Measurements from ENCODE around the gene BCAS3. TPM values are rescaled to one million over a fixed set of nuclear protein-coding genes. Genes with fewer than 3 reads are reported as not detected.

BCAS3 gene
- total RNA-seq, 1 experiment from 2014 or later = 14.4 TPM

GRCh38 chr17:60747069-60747808 is 69.6 kb downstream of the BCAS3 start:
- ChIA-PET POLR2A (ENCODE audit: low non-redundant PET) (no interaction called here), CTCF (no interaction called here)
- intact Hi-C loops (cut with micrococcal nuclease; ENCODE audit: unreplicated experiment) = no loop called here
- H3K4me1 ChIP-seq (ENCODE audit: insufficient read depth, low read length, poor library complexity, severe bottlenecking) = peaks cover 17% of the 10 kb centered on the region
- no TSS peak for BruUV-seq (replicated peaks)
- H3K27ac ChIP-seq (ENCODE audit: low read depth, low read length, poor library complexity, severe bottlenecking) = no peak overlapping the region
- DNase-seq (ENCODE audit: low spot score) = no peak
- H3K4me3 ChIP-seq (ENCODE audit: low read depth, low read length, poor library complexity, severe bottlenecking) = no peak overlapping the region
- no peaks in the 10 kb centered on the region for H3K9me3 ChIP-seq (ENCODE audit: low read depth, low read length, poor library complexity, severe bottlenecking)
- no peaks in the 10 kb centered on the region for H3K36me3 ChIP-seq (ENCODE audit: insufficient read depth, low read length, poor library complexity, severe bottlenecking)
- TF ChIP-seq, protein P1, sequence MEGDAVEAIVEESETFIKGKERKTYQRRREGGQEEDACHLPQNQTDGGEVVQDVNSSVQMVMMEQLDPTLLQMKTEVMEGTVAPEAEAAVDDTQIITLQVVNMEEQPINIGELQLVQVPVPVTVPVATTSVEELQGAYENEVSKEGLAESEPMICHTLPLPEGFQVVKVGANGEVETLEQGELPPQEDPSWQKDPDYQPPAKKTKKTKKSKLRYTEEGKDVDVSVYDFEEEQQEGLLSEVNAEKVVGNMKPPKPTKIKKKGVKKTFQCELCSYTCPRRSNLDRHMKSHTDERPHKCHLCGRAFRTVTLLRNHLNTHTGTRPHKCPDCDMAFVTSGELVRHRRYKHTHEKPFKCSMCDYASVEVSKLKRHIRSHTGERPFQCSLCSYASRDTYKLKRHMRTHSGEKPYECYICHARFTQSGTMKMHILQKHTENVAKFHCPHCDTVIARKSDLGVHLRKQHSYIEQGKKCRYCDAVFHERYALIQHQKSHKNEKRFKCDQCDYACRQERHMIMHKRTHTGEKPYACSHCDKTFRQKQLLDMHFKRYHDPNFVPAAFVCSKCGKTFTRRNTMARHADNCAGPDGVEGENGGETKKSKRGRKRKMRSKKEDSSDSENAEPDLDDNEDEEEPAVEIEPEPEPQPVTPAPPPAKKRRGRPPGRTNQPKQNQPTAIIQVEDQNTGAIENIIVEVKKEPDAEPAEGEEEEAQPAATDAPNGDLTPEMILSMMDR (conservative IDR thresholded peaks at IDR 0.05; ENCODE audit: low read depth, low read length) = no peak
- TF ChIP-seq EZH2 (IDR thresholded peaks at IDR 0.05; ENCODE audit: borderline replicate concordance, low read depth, low read length, poor library complexity, severe bottlenecking) = no peak
- H3K27me3 ChIP-seq (replicated peaks; ENCODE audit: insufficient read depth, low read depth, low read length, poor library complexity) = no peaks in the 10 kb centered on the region

DNA sequence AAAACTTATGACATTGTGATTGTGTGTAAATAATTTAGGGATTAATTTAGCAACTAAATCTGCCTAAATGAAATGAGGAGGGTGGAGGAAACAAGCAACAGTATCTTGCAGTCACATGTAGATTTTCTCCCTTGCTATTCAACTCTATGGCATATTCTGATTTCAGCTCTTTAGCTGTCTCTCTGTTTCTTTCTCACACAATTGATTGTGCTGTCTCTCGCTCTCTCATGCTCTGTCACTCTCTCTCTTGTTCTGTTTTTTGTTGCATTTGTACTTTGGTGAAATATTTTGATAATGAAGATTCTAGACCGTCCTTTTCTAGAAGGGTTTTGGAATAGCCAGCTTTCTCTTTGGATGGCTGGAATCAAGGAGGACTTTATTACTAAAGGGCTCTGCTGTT is 70.6 kb downstream of the BCAS3 start:
- ChIA-PET CTCF (no interaction called here), POLR2A (ENCODE audit: low non-redundant PET) (no interaction called here)
- peaks cover 17% of the 10 kb centered on the region for H3K4me1 ChIP-seq (ENCODE audit: insufficient read depth, low read length, poor library complexity, severe bottlenecking)
- no peak overlapping the region for H3K4me3 ChIP-seq (ENCODE audit: low read depth, low read length, poor library complexity, severe bottlenecking)
- BruUV-seq (replicated peaks) = no TSS peak
- no peaks in the 10 kb centered on the region for H3K27me3 ChIP-seq (replicated peaks; ENCODE audit: insufficient read depth, low read depth, low read length, poor library complexity)
- no peak for TF ChIP-seq EZH2 (IDR thresholded peaks at IDR 0.05; ENCODE audit: borderline replicate concordance, low read depth, low read length, poor library complexity, severe bottlenecking)
- TF ChIP-seq, protein P1 (conservative IDR thresholded peaks at IDR 0.05; ENCODE audit: low read depth, low read length) = no peak
- DNase-seq (ENCODE audit: low spot score) = no peak
- intact Hi-C loops (cut with micrococcal nuclease; ENCODE audit: unreplicated experiment) = no loop called here
- H3K27ac ChIP-seq (ENCODE audit: low read depth, low read length, poor library complexity, severe bottlenecking) = no peak overlapping the region
- no peaks in the 10 kb centered on the region for H3K36me3 ChIP-seq (ENCODE audit: insufficient read depth, low read length, poor library complexity, severe bottlenecking)
- H3K9me3 ChIP-seq (ENCODE audit: low read depth, low read length, poor library complexity, severe bottlenecking) = no peaks in the 10 kb centered on the region

- no TSS peak for BruUV-seq (replicated peaks)
- DNase-seq (ENCODE audit: low spot score) = no peak
- no peaks in the 10 kb centered on the region for H3K36me3 ChIP-seq (ENCODE audit: insufficient read depth, low read length, poor library complexity, severe bottlenecking)
- TF ChIP-seq EZH2 (IDR thresholded peaks at IDR 0.05; ENCODE audit: borderline replicate concordance, low read depth, low read length, poor library complexity, severe bottlenecking) = no peak
- TF ChIP-seq, protein P1 (conservative IDR thresholded peaks at IDR 0.05; ENCODE audit: low read depth, low read length) = no peak
- H3K4me3 ChIP-seq (ENCODE audit: low read depth, low read length, poor library complexity, severe bottlenecking) = no peak overlapping the region
- no peaks in the 10 kb centered on the region for H3K27me3 ChIP-seq (replicated peaks; ENCODE audit: insufficient read depth, low read depth, low read length, poor library complexity)
- POLR2A ChIA-PET (ENCODE audit: low non-redundant PET) = no interaction called here
- peaks cover 9% of the 10 kb centered on the region for H3K4me1 ChIP-seq (ENCODE audit: insufficient read depth, low read length, poor library complexity, severe bottlenecking)
- CTCF ChIA-PET = no interaction called here
- no peak overlapping the region for H3K27ac ChIP-seq (ENCODE audit: low read depth, low read length, poor library complexity, severe bottlenecking)
- intact Hi-C loops (cut with micrococcal nuclease; ENCODE audit: unreplicated experiment) = no loop called here
- H3K9me3 ChIP-seq (ENCODE audit: low read depth, low read length, poor library complexity, severe bottlenecking) = no peaks in the 10 kb centered on the region
These were observed 71.4 kb downstream of the BCAS3 start for GRCh38 chr17:60749050-60749449.

All from A673 (cell line).